ENCODE measurements around the gene TTN. TPM values are rescaled to one million over a fixed set of nuclear protein-coding genes. Genes with fewer than 3 reads are reported as not detected.

The TTN gene
- total RNA-seq, 1 donor from 2014 or later = 2.0 TPM

DNA sequence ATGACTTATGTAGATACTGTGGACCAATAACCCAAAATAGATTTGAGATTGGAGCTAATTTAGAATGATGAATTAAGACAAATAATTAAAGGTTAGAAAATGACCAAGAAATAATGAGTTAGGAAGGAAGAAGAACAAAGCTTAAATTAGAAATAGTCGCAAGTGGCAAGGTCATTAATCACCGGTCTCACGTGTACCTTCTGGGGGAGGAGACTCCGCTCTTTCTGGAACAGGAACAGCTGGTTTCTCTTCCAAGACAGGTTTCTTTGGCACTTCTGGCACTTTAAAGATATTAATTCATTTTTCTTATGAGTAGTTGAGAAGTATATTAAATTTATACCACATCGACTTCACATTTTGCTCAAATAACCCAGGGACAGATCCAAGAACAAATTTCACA is 156.7 kb downstream of the TTN start:
- DNase-seq (ENCODE audit: extremely low spot score in 2 of 2) = no peak
- no peak overlapping the region for H3K27ac ChIP-seq

DNA sequence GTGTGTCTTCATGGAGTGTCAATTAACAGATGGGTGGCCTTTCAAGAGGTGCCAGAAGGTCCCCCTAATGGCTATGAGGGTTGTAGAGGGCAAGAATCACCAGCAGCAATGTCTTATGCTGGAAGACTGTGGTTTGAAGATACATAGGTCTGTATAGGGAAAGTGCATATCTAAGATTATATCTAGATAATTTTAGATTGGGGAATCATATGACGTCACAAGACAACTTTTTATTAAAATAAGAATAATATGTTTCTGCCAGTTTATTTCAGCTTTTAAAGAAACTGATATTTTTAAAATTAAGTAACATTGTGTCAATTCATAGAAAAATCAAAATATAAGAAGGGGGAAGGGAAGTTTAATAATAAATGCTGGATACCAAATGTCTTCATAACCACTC is 162.3 kb downstream of the TTN start:
- TF ChIP-seq, protein P1, sequence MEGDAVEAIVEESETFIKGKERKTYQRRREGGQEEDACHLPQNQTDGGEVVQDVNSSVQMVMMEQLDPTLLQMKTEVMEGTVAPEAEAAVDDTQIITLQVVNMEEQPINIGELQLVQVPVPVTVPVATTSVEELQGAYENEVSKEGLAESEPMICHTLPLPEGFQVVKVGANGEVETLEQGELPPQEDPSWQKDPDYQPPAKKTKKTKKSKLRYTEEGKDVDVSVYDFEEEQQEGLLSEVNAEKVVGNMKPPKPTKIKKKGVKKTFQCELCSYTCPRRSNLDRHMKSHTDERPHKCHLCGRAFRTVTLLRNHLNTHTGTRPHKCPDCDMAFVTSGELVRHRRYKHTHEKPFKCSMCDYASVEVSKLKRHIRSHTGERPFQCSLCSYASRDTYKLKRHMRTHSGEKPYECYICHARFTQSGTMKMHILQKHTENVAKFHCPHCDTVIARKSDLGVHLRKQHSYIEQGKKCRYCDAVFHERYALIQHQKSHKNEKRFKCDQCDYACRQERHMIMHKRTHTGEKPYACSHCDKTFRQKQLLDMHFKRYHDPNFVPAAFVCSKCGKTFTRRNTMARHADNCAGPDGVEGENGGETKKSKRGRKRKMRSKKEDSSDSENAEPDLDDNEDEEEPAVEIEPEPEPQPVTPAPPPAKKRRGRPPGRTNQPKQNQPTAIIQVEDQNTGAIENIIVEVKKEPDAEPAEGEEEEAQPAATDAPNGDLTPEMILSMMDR (IDR thresholded peaks at IDR 0.05) = no peak
- no peak for TF ChIP-seq POLR2AphosphoS5 (IDR thresholded peaks at IDR 0.05; ENCODE audit: insufficient read depth in 1 of 2, low read depth in 1 of 2)
- no peak for TF ChIP-seq POLR2A (IDR thresholded peaks at IDR 0.05)
- intact Hi-C loops (cut with DNase I) = no loop called here
- Histone ChIP-seq H3K4me3 (no peak overlapping the region), H3K9me3 (no peaks in the 10 kb centered on the region), H3K4me1 (no peaks in the 10 kb centered on the region), H3K27me3 (no peaks in the 10 kb centered on the region), H3K36me3 (no peaks in the 10 kb centered on the region), H3K27ac (no peak overlapping the region)
- DNase-seq (ENCODE audit: extremely low spot score in 2 of 2) = no peak

More for the DNA sequence above, 156.7 kb downstream of the TTN start:
- Histone ChIP-seq H3K4me1 (no peaks in the 10 kb centered on the region), H3K9me3 (no peaks in the 10 kb centered on the region), H3K4me3 (no peak overlapping the region), H3K27me3 (no peaks in the 10 kb centered on the region), H3K36me3 (no peaks in the 10 kb centered on the region)
- TF ChIP-seq POLR2AphosphoS5 (IDR thresholded peaks at IDR 0.05; ENCODE audit: insufficient read depth in 1 of 2, low read depth in 1 of 2) = no peak
- TF ChIP-seq, protein P1 (IDR thresholded peaks at IDR 0.05) = no peak
- no peak for TF ChIP-seq POLR2A (IDR thresholded peaks at IDR 0.05)
- intact Hi-C loops (cut with DNase I) = no loop called here

DNA sequence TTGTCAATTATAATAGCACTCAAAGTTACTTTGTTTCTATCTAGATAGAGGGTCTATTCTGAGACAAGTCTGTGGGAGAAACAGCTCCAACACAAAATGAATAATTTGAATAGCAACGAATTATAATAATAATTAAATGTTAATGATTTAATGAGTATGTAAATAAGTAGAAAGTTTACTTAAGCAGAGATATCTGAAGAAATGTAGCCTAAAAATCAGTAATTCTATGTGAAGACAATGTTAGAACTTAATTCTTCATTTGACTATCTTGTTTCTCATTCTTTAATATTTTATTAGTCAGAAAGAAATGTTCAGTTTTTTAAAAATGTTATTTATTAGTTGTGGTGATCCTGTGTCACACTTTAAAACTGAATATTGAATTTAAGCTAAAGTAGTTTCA is 165.7 kb downstream of the TTN start:
- Histone ChIP-seq H3K36me3 (no peaks in the 10 kb centered on the region), H3K27ac (no peak overlapping the region), H3K4me1 (no peaks in the 10 kb centered on the region), H3K4me3 (no peak overlapping the region), H3K27me3 (no peaks in the 10 kb centered on the region), H3K9me3 (no peaks in the 10 kb centered on the region)
- no peak for DNase-seq (ENCODE audit: extremely low spot score in 2 of 2)
- TF ChIP-seq POLR2AphosphoS5 (IDR thresholded peaks at IDR 0.05; ENCODE audit: insufficient read depth in 1 of 2, low read depth in 1 of 2) (no peak), POLR2A (IDR thresholded peaks at IDR 0.05) (no peak)
- TF ChIP-seq, protein P1 (IDR thresholded peaks at IDR 0.05) = no peak
- intact Hi-C loops (cut with DNase I) = no loop called here

DNA sequence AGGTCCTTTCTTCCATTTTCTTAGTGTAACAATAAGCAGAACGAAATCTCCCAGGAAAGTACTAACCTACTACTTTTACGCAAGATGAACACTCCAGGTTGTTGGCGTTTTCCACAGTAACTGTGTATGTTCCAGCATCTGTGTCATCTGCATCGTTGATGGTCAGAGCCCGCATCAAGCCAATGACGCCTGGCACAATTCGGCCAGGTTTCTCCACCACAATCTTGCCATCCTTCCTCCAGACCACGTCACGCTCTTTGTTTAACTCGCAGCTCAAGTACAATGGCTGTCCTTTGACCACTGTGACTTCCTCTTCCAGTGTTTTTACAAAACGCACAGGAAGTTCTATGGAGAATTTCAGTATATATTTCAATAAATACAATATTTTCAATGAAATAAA is 171.3 kb downstream of the TTN start:
- Histone ChIP-seq H3K9me3 (no peaks in the 10 kb centered on the region), H3K4me3 (no peak overlapping the region), H3K27me3 (no peaks in the 10 kb centered on the region), H3K4me1 (no peaks in the 10 kb centered on the region), H3K36me3 (no peaks in the 10 kb centered on the region), H3K27ac (no peak overlapping the region)
- TF ChIP-seq, protein P1 (IDR thresholded peaks at IDR 0.05) = no peak
- TF ChIP-seq POLR2AphosphoS5 (IDR thresholded peaks at IDR 0.05; ENCODE audit: insufficient read depth in 1 of 2, low read depth in 1 of 2) = no peak
- TF ChIP-seq POLR2A (IDR thresholded peaks at IDR 0.05) = no peak
- DNase-seq (ENCODE audit: extremely low spot score in 2 of 2) = no peak
- intact Hi-C loops (cut with DNase I) = no loop called here

DNA sequence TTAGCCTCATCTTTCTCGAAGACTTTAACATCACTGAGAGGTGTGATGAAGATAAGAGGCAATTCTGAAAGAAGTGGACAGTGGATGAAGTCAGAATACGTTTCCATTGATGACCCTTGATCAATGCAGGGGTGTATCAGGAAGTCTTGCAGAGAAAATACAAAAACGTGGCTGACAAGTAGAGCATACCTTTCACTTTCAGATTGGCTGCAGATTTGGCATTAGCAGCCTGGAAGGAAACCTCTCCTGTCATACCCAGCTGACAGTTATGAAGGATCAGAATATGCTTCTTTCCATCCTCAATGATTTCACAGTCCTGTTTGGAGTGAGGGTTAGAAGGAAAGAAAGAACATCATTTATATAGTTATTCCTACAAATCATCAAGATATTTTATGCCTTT is 174.5 kb downstream of the TTN start:
- intact Hi-C loops (cut with DNase I) = no loop called here
- no peak overlapping the region for H3K4me3 ChIP-seq
- H3K27ac ChIP-seq = no peak overlapping the region
- H3K4me1 ChIP-seq = no peaks in the 10 kb centered on the region
- no peaks in the 10 kb centered on the region for H3K9me3 ChIP-seq
- no peak for DNase-seq (ENCODE audit: extremely low spot score in 2 of 2)
- no peaks in the 10 kb centered on the region for H3K27me3 ChIP-seq
- no peaks in the 10 kb centered on the region for H3K36me3 ChIP-seq
- TF ChIP-seq POLR2A (IDR thresholded peaks at IDR 0.05) (no peak), POLR2AphosphoS5 (IDR thresholded peaks at IDR 0.05; ENCODE audit: insufficient read depth in 1 of 2, low read depth in 1 of 2) (no peak)
- TF ChIP-seq, protein P1 (IDR thresholded peaks at IDR 0.05) = no peak

Data from vagina (tissue), 2 donors.